Measurements from ENCODE around the gene NDUFAF3.

NDUFAF3 gene

DNA sequence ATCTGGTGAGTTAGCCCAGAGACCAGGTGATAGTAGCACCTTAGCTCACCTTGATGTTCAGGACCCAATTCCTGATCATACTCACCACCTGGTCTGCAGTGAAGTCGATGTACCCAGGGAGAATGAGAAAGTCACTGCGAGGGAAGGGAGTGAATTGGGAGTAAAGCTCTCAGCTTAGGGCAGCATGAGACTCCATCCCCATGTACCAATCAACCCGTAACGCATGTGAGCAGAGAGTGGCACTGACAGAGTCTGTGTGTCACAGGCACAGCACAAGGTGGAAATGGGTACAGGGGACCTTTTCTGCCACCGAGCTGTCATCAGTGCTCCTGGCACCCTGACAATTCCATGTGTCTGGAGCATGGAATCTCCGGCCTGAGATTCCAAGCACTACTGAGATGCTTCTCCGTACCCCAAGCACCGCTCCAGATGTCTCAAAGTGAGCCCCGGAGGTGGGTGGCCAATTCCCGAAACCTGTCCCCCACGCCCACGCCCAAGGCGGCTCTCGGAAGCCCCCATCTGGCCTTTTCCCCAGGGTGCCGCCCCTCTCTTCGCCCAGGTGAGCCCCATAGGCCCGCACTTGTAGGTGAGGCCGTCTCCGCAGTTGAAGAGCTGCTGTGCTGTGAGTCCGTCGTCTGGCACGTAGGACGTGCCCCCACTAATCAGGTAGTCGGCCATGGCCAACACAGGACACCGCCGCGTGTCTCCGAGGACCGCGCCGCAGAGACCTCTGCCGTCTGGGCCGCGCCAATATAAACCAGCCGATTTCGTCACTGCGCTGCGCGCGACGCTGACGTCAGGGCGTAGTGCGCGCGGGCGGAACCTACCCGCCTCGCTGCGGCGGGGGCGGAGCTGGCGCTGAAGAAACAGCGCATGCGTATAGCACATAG lies 7.0 kb downstream of the NDUFAF3 start, which contains the start of gene IMPDH2 (continued):
- TF ChIP-seq, protein P1, sequence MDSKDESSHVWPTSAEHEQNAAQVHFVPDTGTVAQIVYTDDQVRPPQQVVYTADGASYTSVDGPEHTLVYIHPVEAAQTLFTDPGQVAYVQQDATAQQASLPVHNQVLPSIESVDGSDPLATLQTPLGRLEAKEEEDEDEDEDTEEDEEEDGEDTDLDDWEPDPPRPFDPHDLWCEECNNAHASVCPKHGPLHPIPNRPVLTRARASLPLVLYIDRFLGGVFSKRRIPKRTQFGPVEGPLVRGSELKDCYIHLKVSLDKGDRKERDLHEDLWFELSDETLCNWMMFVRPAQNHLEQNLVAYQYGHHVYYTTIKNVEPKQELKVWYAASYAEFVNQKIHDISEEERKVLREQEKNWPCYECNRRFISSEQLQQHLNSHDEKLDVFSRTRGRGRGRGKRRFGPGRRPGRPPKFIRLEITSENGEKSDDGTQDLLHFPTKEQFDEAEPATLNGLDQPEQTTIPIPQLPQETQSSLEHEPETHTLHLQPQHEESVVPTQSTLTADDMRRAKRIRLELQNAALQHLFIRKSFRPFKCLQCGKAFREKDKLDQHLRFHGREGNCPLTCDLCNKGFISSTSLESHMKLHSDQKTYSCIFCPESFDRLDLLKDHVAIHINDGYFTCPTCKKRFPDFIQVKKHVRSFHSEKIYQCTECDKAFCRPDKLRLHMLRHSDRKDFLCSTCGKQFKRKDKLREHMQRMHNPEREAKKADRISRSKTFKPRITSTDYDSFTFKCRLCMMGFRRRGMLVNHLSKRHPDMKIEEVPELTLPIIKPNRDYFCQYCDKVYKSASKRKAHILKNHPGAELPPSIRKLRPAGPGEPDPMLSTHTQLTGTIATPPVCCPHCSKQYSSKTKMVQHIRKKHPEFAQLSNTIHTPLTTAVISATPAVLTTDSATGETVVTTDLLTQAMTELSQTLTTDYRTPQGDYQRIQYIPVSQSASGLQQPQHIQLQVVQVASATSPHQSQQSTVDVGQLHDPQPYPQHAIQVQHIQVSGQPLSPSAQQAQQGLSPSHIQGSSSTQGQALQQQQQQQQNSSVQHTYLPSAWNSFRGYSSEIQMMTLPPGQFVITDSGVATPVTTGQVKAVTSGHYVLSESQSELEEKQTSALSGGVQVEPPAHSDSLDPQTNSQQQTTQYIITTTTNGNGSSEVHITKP (tag by site-specific recombination; IDR thresholded peaks at IDR 0.05): peak; percentile 70
- no peak for TF ChIP-seq ZNF112 (tag by site-specific recombination; IDR thresholded peaks at IDR 0.05)
- TF ChIP-seq ZNF223 (tag by site-specific recombination; IDR thresholded peaks at IDR 0.05): no peak
- no peak for TF ChIP-seq ZNF670 (tag by site-specific recombination; IDR thresholded peaks at IDR 0.05; ENCODE audit: low read depth)
- no peak for TF ChIP-seq ZNF626 (tag by site-specific recombination; IDR thresholded peaks at IDR 0.05)
- no peak for TF ChIP-seq ZIC2 (tag by site-specific recombination; IDR thresholded peaks at IDR 0.05)
- no peak for TF ChIP-seq ZNF19 (tag by site-specific recombination; IDR thresholded peaks at IDR 0.05; ENCODE audit: low read depth)
- peak; percentile 96 for TF ChIP-seq ZNF501 (tag by site-specific recombination; IDR thresholded peaks at IDR 0.05)
- TF ChIP-seq, protein P2, sequence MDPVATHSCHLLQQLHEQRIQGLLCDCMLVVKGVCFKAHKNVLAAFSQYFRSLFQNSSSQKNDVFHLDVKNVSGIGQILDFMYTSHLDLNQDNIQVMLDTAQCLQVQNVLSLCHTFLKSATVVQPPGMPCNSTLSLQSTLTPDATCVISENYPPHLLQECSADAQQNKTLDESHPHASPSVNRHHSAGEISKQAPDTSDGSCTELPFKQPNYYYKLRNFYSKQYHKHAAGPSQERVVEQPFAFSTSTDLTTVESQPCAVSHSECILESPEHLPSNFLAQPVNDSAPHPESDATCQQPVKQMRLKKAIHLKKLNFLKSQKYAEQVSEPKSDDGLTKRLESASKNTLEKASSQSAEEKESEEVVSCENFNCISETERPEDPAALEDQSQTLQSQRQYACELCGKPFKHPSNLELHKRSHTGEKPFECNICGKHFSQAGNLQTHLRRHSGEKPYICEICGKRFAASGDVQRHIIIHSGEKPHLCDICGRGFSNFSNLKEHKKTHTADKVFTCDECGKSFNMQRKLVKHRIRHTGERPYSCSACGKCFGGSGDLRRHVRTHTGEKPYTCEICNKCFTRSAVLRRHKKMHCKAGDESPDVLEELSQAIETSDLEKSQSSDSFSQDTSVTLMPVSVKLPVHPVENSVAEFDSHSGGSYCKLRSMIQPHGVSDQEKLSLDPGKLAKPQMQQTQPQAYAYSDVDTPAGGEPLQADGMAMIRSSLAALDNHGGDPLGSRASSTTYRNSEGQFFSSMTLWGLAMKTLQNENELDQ (tag by site-specific recombination; IDR thresholded peaks at IDR 0.05; ENCODE audit: low read depth): no peak
- no peak for TF ChIP-seq ZNF133 (tag by site-specific recombination; IDR thresholded peaks at IDR 0.05)
- TF ChIP-seq KLF10 (tag by site-specific recombination; IDR thresholded peaks at IDR 0.05): 0 out of 2 replicates have a peak, but pooled peaks have one; percentile 38
- no peak for TF ChIP-seq ZNF184 (tag by site-specific recombination; IDR thresholded peaks at IDR 0.05)
- TF ChIP-seq, protein P3, sequence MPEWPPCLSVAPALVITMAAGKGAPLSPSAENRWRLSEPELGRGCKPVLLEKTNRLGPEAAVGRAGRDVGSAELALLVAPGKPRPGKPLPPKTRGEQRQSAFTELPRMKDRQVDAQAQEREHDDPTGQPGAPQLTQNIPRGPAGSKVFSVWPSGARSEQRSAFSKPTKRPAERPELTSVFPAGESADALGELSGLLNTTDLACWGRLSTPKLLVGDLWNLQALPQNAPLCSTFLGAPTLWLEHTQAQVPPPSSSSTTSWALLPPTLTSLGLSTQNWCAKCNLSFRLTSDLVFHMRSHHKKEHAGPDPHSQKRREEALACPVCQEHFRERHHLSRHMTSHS (tag by site-specific recombination; IDR thresholded peaks at IDR 0.05): no peak
- TF ChIP-seq HOXA7 (CRISPR knock-in tag; IDR thresholded peaks at IDR 0.05; ENCODE audit: borderline replicate concordance): no peak
- TF ChIP-seq YY1 (tag by site-specific recombination; IDR thresholded peaks at IDR 0.05): peak; percentile 55; the same call in 1 of the 2 replicates
- TF ChIP-seq ZNF341 (tag by site-specific recombination; IDR thresholded peaks at IDR 0.05; ENCODE audit: low read depth): no peak
- no peak for TF ChIP-seq ZNF175 (tag by site-specific recombination; IDR thresholded peaks at IDR 0.05)
- 0 out of 2 replicates have a peak, but pooled peaks have one; percentile 67 for TF ChIP-seq REPIN1 (tag by site-specific recombination; IDR thresholded peaks at IDR 0.05; ENCODE audit: low read depth)
- TF ChIP-seq ZNF266 (tag by site-specific recombination; IDR thresholded peaks at IDR 0.05; ENCODE audit: low read depth): no peak
- 0 out of 2 replicates have a peak, but pooled peaks have one; percentile 59 for TF ChIP-seq ZNF391 (tag by site-specific recombination; IDR thresholded peaks at IDR 0.05; ENCODE audit: borderline replicate concordance, low read depth)
- no peak for TF ChIP-seq ZNF558 (tag by site-specific recombination; IDR thresholded peaks at IDR 0.05)
- TF ChIP-seq ZNF843 (tag by site-specific recombination; IDR thresholded peaks at IDR 0.05): peak; percentile 67; the same call in 1 of the 2 replicates
- no peak for TF ChIP-seq ZNF155 (tag by site-specific recombination; IDR thresholded peaks at IDR 0.05)
- TF ChIP-seq SP2 (tag by site-specific recombination; IDR thresholded peaks at IDR 0.05): peak; percentile 80
- TF ChIP-seq ZXDB (tag by site-specific recombination; IDR thresholded peaks at IDR 0.05): peak; percentile 77
- TF ChIP-seq ZNF239 (tag by site-specific recombination; IDR thresholded peaks at IDR 0.05): 0 out of 2 replicates have a peak, but pooled peaks have one; percentile 35
